Keratinocyte (primary cell): ENCODE data around the gene USP20.

Experiments
- CTCF ChIP-seq, 3 experiments: IDR thresholded peaks in 1 of 3; conservative IDR thresholded peaks in 1 of 3; optimal IDR thresholded peaks in 1 of 3; 2 replicates in 2 of 3; 3 replicates in 1 of 3; pipeline versions ENCODE3 to v1.5.1; 2011; ENCODE audit warnings: low read length in 3 of 3, mild to moderate bottlenecking in 3 of 3, moderate library complexity in 2 of 3, control low read depth in 1 of 3, inconsistent platforms in 1 of 3; ENCODE audit not compliant: insufficient read depth in 2 of 3; ENCODE audit errors: extremely low read depth in 1 of 3
- EZH2 ChIP-seq: IDR thresholded peaks from one replicate; pipeline ENCODE4 v1.6.1; 2012; ENCODE audit warnings: inconsistent platforms, mild to moderate bottlenecking, low read length, moderate library complexity

GRCh38 chr9:129828051-129828450 is 7.2 kb upstream of the USP20 start:
- no peak for TF ChIP-seq CTCF (optimal IDR thresholded peaks at IDR 0.05 in 1 of 3, IDR thresholded peaks at IDR 0.05 in 1 of 3, conservative IDR thresholded peaks at IDR 0.05 in 1 of 3; ENCODE audit: extremely low read depth in 1 of 3, insufficient read depth in 2 of 3, low read length in 3 of 3)
- TF ChIP-seq EZH2 = no peak
